ENCODE results near the gene ACTL6B.

DNA sequence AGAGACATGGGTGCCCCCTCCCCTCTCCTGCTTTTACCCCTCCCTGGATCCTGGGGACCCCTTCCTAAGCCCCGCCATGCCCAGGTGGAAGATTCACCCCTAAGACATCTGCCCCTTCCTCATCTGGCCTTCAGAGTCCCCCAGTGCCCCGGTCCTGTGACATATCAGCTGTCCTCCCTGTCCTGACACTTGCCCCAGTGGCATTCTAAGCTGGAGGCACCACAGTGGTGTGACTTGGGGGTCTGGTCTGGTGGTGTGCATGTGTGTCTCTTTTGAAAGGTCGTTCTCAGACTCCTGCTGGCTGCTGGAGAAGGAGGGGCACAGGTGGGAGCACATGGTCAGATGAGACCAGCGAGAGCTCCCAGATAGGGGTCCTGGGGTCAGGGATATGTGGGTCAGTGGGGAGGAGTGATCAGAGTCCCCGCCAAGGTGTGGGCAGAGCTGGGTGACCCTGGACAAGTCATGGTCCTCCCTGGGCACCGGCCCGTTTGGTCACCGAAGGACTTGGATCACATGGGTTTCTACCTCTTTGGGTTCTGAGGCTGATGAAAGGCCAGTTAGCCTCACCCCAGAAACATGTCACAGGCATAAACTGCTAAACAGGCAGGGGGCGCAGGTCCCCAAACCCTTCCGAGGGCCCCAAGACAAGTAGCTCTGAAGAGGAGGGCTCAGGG is 14.3 kb downstream of the ACTL6B start:
- TF ChIP-seq CTCF (IDR thresholded peaks at IDR 0.05) (no peak), POLR2A (IDR thresholded peaks at IDR 0.05) (no peak)
